SH-SY5Y (cell line): ENCODE results near the gene SURF4.

Experiments used
- GATA2 ChIP-seq: IDR thresholded peaks from 2 replicates; pipeline ENCODE4 v1.6.1; 2011; ENCODE audit warnings: mild to moderate bottlenecking, low read depth, low read length
- GATA3 ChIP-seq: IDR thresholded peaks from 2 replicates; pipeline ENCODE4 v1.6.1; 2011; ENCODE audit warnings: low read depth, mild to moderate bottlenecking, low read length, moderate library complexity

DNA sequence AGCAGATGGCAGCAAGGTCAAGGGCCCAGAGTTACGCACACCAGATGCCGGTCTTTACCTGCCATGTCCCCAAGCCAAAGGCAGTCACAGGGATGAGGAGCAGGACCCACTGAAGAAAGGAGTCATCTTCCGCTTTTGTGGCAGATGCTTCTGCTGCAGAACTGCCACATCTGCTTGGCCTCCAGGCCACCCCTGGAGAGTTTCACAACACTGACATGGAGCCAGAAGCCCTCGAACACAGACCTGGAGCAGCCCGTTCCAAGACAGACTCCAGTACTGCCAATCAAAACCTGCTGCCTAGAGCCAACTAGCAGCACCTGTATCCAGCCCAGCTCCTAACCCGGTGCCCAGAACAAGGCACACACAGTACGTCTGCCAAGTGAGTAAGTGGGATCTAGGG, 21.1 kb downstream of the SURF4 start:
- TF ChIP-seq GATA2: no peak
- TF ChIP-seq GATA3: no peak
